PC-3 (cell line): ENCODE data around the gene OR6B1. TPM values are rescaled to one million over a fixed set of nuclear protein-coding genes. Genes with fewer than 3 reads are reported as not detected.

Source experiments
- ATAC-seq: fragments of 200-7000 bp; cut with Tn5 transposase; 2 replicates; pipeline ENCODE4 v1.9.1; 2020; ENCODE audit warnings: mild to moderate bottlenecking, moderate library complexity
- BruUV-seq: library from RNA; stranded (reverse); fragments of 400-500 nt; replicated peaks from 2 replicates; lab custom pipeline; 2021; lab: Mats Ljungman, UMichigan
- CTCF ChIA-PET: fragments of 300-600 bp; sonication (Branson Sonifier 250); formaldehyde crosslinking; loops from one replicate; lab custom pipeline; 2022; ENCODE audit warnings: antibody characterized with exemption; lab: Charles Lee
- POLR2A ChIA-PET: fragments of 300-600 bp; sonication (Branson Sonifier 250); formaldehyde crosslinking; loops from one replicate; lab custom pipeline; 2022; ENCODE audit warnings: antibody characterized with exemption; ENCODE audit not compliant: unreplicated experiment; lab: Charles Lee
- DNase-seq: peaks from one replicate; pipeline ENCODE4 v3.0.0-alpha.2; 2015
- H2AFZ ChIP-seq: fragments of 300-600 bp; sonication (generic); 2 replicates; pipeline ENCODE4 v1.6.0; 2016; ENCODE audit warnings: antibody characterized with exemption, low read length
- H3F3A ChIP-seq: fragments of 300-600 bp; sonication (generic); one replicate; pipeline ENCODE4 v1.6.0; 2017; ENCODE audit warnings: antibody characterized with exemption, low read length, control low read depth, mild to moderate bottlenecking; ENCODE audit not compliant: unreplicated experiment
- H3K27ac ChIP-seq: fragments of 300-600 bp; sonication (generic); 2 replicates; pipeline ENCODE4 v1.5.1; 2016; ENCODE audit warnings: mild to moderate bottlenecking, low read length
- H3K27me3 ChIP-seq: fragments of 300-600 bp; sonication (generic); 2 replicates; pipeline ENCODE4 v1.6.1; 2016; ENCODE audit warnings: low read length, mixed read lengths
- H3K36me3 ChIP-seq: fragments of 300-600 bp; sonication (generic); 2 replicates; pipeline ENCODE4 v1.6.1; 2016; ENCODE audit warnings: low read depth, mixed run types, low read length, mixed read lengths
- H3K4me1 ChIP-seq: fragments of 300-600 bp; sonication (generic); 2 replicates; pipeline ENCODE4 v1.5.1; 2016; ENCODE audit warnings: low read length; ENCODE audit not compliant: insufficient read depth
- H3K4me2 ChIP-seq: fragments of 300-600 bp; sonication (generic); 2 replicates; pipeline ENCODE4 v1.6.0; 2016; ENCODE audit warnings: low read length
- H3K4me3 ChIP-seq: fragments of 300-600 bp; sonication (generic); 2 replicates; pipeline ENCODE4 v1.5.1; 2016; ENCODE audit warnings: mild to moderate bottlenecking, low read length, mixed read lengths
- H3K79me2 ChIP-seq: fragments of 300-600 bp; sonication (generic); 2 replicates; pipeline ENCODE4 v1.6.1; 2017; ENCODE audit warnings: low read length, mixed read lengths
- H3K9ac ChIP-seq: fragments of 300-600 bp; sonication (generic); 2 replicates; pipeline ENCODE4 v1.6.0; 2016; ENCODE audit warnings: mild to moderate bottlenecking, low read length
- H3K9me2 ChIP-seq: fragments of 300-600 bp; sonication (generic); replicated peaks from 2 replicates; pipeline ENCODE4 v1.6.1; 2016; ENCODE audit warnings: mixed run types, low read length, mixed read lengths
- H3K9me3 ChIP-seq: fragments of 300-600 bp; sonication (generic); 2 replicates; pipeline ENCODE4 v1.6.1; 2016; ENCODE audit warnings: low read length, mixed read lengths
- H4K20me1 ChIP-seq: fragments of 300-600 bp; sonication (generic); 2 replicates; pipeline ENCODE4 v1.6.1; 2016; ENCODE audit warnings: low read length, mixed read lengths
- CTCF ChIP-seq: fragments of 300-600 bp; sonication (generic); conservative IDR thresholded peaks from 2 replicates; pipeline ENCODE4 v1.5.1; 2017; ENCODE audit warnings: antibody characterized with exemption, low read depth, mild to moderate bottlenecking, low read length
- EZH2 ChIP-seq: fragments of 300-600 bp; sonication (generic); IDR thresholded peaks from one replicate; pipeline ENCODE4 v1.6.1; 2017; ENCODE audit warnings: antibody characterized with exemption, mild to moderate bottlenecking, low read length; ENCODE audit not compliant: unreplicated experiment
- EZH2phosphoT487 ChIP-seq: fragments of 300-600 bp; sonication (generic); IDR thresholded peaks from 2 replicates; pipeline ENCODE4 v1.6.1; 2018; ENCODE audit warnings: mild to moderate bottlenecking, antibody characterized with exemption, low read length, borderline replicate concordance
- intact Hi-C: fragments of 100-400 bp; cut with micrococcal nuclease; formaldehyde crosslinking; loops from 2 replicates; pipeline ENCODE4 v1.9.0; 2023
- total RNA-seq: library from RNA; depleted of rRNA; stranded (reverse); fragments of >200 nt; gene quantifications from 2 replicates; pipeline ENCODE4 v1.2.3, GENCODE V29; 2014

OR6B1 gene
- total RNA-seq, 1 experiment from 2014 or later, result not detected

GRCh38 chr7:143980746-143981510, 19.2 kb upstream of the OR6B1 start:
- CTCF ChIA-PET, result no interaction called here
- POLR2A ChIA-PET, result no interaction called here
- TF ChIP-seq EZH2phosphoT487, result no peak
- TF ChIP-seq EZH2, result no peak
- TF ChIP-seq CTCF, result no peak
- Histone ChIP-seq H3K27ac (no peak overlapping the region), H3K4me2 (no peak overlapping the region), H3K4me1 (peaks cover 29% of the 10 kb centered on the region), H2AFZ (no peak overlapping the region), H3K4me3 (no peak overlapping the region), H3K27me3 (no peaks in the 10 kb centered on the region), H3F3A (no peaks in the 10 kb centered on the region), H3K9me3 (no peaks in the 10 kb centered on the region), H3K9me2 (no peaks in the 10 kb centered on the region), H3K9ac (no peak overlapping the region), H3K36me3 (no peaks in the 10 kb centered on the region), H4K20me1 (no peaks in the 10 kb centered on the region), H3K79me2 (no peaks in the 10 kb centered on the region)
- ATAC-seq, result no peak
- intact Hi-C loops, result no loop called here
- no peak for DNase-seq
- BruUV-seq, result no TSS peak

GRCh38 chr7:143983960-143984359, 16.2 kb upstream of the OR6B1 start:
- Histone ChIP-seq H3K9ac (no peak overlapping the region), H3K9me2 (no peaks in the 10 kb centered on the region), H3F3A (no peaks in the 10 kb centered on the region), H3K36me3 (no peaks in the 10 kb centered on the region), H3K9me3 (no peaks in the 10 kb centered on the region), H3K4me2 (no peak overlapping the region), H3K4me3 (no peak overlapping the region), H4K20me1 (no peaks in the 10 kb centered on the region), H2AFZ (no peak overlapping the region), H3K4me1 (peaks cover 23% of the 10 kb centered on the region), H3K79me2 (no peaks in the 10 kb centered on the region), H3K27me3 (no peaks in the 10 kb centered on the region), H3K27ac (no peak overlapping the region)
- BruUV-seq, result no TSS peak
- TF ChIP-seq EZH2, result no peak
- no peak for TF ChIP-seq CTCF
- no peak for TF ChIP-seq EZH2phosphoT487
- DNase-seq (no peak), ATAC-seq (no peak)
- ChIA-PET POLR2A (no interaction called here), CTCF (no interaction called here)
- intact Hi-C loops, result no loop called here

- Histone ChIP-seq H3F3A (no peaks in the 10 kb centered on the region), H2AFZ (no peak overlapping the region), H3K27me3 (no peaks in the 10 kb centered on the region), H3K79me2 (no peaks in the 10 kb centered on the region), H3K9me2 (no peaks in the 10 kb centered on the region), H4K20me1 (no peaks in the 10 kb centered on the region), H3K4me1 (0 out of 2 replicates have a peak, but pooled peaks cover 6% of the 10 kb centered on the region), H3K36me3 (no peaks in the 10 kb centered on the region), H3K9ac (no peak overlapping the region), H3K4me3 (no peak overlapping the region), H3K27ac (no peak overlapping the region), H3K9me3 (no peaks in the 10 kb centered on the region), H3K4me2 (no peak overlapping the region)
- ChIA-PET POLR2A (no interaction called here), CTCF (no interaction called here)
- intact Hi-C loops, result no loop called here
- no peak for TF ChIP-seq EZH2phosphoT487
- no peak for TF ChIP-seq EZH2
- TF ChIP-seq CTCF, result no peak
- ATAC-seq (no peak), DNase-seq (no peak)
- no TSS peak for BruUV-seq
Measured at GRCh38 chr7:143987513-143987912, 12.6 kb upstream of the OR6B1 start.
